ENCODE data around the gene DBNL. TPM values are rescaled to one million over a fixed set of nuclear protein-coding genes. Genes with fewer than 3 reads are reported as not detected.

Gene DBNL
- polyA plus RNA-seq, 2 of the 4 experiments (the other 2 are of a cell fraction), result 41.8 to 95.0 TPM

DNA sequence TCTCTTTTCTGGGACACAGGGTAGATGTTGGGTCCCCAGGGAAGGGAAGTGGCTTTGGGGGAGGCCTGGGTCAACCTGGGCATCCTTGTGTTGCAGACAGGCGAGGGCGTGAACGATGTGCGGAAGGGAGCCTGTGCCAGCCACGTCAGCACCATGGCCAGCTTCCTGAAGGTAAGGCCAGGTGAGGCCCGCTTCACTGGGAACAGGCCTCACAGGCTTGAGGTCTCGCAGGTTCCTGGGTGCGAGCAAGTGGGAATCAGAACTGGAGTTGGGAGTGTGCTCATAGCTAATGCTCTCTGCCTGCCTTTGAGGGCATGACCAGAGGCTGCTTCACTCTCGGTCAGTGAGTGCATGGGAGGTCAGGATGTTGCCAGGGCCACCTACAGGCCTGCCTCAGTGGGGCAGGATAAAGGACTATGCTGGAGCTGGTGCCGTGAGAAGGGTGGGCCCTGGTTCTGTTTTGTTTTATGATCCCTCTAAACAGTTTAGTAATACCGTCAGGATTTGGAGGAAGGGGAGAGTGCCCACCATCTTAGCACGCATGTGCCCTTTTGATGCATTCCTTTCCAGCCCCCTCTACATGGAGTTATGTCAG, 8.4 kb downstream of the DBNL start:
- CTCF ChIA-PET, result interaction anchor here (1.0 to 2.5 kb wide), 3 partner anchors 20 to 514 kb away, joined by 3 to 8 read pairs (median 3); no protein-coding TSS in a partner anchor
- DNase-seq (ENCODE audit: low read depth in 1 of 2, low spot score in 1 of 2) (no peak), ATAC-seq (peak; percentile 47 to 63; a peak in 4 of 6 replicates), FAIRE-seq (no peak)
- TF ChIP-seq ZFP36 (IDR thresholded peaks at IDR 0.05; ENCODE audit: borderline replicate concordance, partially characterized antibody), result no peak
- no peak for TF ChIP-seq PHF8 (IDR thresholded peaks at IDR 0.05; ENCODE audit: borderline replicate concordance, low read depth)
- no peak for TF ChIP-seq ZSCAN20 (CRISPR knock-in tag; IDR thresholded peaks at IDR 0.05)
- TF ChIP-seq ESRRA (IDR thresholded peaks at IDR 0.05; ENCODE audit: borderline replicate concordance, low read length), result no peak
- no peak for TF ChIP-seq EHF (CRISPR knock-in tag; IDR thresholded peaks at IDR 0.05)
- no peak for TF ChIP-seq ZC3H11A (IDR thresholded peaks at IDR 0.05)
- TF ChIP-seq, protein P1, sequence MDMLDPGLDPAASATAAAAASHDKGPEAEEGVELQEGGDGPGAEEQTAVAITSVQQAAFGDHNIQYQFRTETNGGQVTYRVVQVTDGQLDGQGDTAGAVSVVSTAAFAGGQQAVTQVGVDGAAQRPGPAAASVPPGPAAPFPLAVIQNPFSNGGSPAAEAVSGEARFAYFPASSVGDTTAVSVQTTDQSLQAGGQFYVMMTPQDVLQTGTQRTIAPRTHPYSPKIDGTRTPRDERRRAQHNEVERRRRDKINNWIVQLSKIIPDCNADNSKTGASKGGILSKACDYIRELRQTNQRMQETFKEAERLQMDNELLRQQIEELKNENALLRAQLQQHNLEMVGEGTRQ (IDR thresholded peaks at IDR 0.05), result no peak
- TF ChIP-seq, protein P2, sequence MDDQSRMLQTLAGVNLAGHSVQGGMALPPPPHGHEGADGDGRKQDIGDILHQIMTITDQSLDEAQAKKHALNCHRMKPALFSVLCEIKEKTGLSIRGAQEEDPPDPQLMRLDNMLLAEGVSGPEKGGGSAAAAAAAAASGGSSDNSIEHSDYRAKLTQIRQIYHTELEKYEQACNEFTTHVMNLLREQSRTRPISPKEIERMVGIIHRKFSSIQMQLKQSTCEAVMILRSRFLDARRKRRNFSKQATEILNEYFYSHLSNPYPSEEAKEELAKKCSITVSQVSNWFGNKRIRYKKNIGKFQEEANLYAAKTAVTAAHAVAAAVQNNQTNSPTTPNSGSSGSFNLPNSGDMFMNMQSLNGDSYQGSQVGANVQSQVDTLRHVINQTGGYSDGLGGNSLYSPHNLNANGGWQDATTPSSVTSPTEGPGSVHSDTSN (IDR thresholded peaks at IDR 0.05), result no peak
- no peak for TF ChIP-seq FOSB (CRISPR knock-in tag; IDR thresholded peaks at IDR 0.05)
- POLR2A ChIA-PET, result interaction anchor here (0.7 kb wide), 1 partner anchor 8 kb away, joined by 3 read pairs; the partner anchor contains the start of gene DBNL
- Histone ChIP-seq H3K4me2 (no peak overlapping the region), H3K4me1 (no peaks in the 10 kb centered on the region), H3K9me3 (no peaks in the 10 kb centered on the region), H3K4me3 (no peak overlapping the region), H3K27ac (no peak overlapping the region)
- 95% methylated on average over 12 of the region's 12 CpGs for WGBS (ENCODE audit: missing lambda C conversion rate)

DNA sequence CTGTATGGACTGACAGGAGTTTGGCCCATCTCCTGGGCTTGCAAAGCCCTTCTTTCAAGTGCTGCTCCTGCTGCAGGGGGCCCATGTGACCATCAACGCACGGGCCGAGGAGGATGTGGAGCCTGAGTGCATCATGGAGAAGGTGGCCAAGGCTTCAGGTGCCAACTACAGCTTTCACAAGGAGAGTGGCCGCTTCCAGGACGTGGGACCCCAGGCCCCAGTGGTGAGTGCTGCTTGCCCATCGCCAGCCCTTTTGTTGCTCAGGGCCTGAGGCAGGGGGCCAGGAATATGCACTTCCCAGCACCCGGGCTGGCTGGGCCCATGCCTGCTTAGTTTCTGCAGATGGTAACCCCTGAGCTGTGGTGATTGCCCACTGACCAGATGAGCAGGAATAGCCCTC, 12.2 kb downstream of the DBNL start:
- Histone ChIP-seq H3K4me2 (no peak overlapping the region), H3K27ac (no peak overlapping the region), H3K4me3 (no peak overlapping the region), H3K9me3 (no peaks in the 10 kb centered on the region), H3K4me1 (no peaks in the 10 kb centered on the region)
- TF ChIP-seq, protein P3, sequence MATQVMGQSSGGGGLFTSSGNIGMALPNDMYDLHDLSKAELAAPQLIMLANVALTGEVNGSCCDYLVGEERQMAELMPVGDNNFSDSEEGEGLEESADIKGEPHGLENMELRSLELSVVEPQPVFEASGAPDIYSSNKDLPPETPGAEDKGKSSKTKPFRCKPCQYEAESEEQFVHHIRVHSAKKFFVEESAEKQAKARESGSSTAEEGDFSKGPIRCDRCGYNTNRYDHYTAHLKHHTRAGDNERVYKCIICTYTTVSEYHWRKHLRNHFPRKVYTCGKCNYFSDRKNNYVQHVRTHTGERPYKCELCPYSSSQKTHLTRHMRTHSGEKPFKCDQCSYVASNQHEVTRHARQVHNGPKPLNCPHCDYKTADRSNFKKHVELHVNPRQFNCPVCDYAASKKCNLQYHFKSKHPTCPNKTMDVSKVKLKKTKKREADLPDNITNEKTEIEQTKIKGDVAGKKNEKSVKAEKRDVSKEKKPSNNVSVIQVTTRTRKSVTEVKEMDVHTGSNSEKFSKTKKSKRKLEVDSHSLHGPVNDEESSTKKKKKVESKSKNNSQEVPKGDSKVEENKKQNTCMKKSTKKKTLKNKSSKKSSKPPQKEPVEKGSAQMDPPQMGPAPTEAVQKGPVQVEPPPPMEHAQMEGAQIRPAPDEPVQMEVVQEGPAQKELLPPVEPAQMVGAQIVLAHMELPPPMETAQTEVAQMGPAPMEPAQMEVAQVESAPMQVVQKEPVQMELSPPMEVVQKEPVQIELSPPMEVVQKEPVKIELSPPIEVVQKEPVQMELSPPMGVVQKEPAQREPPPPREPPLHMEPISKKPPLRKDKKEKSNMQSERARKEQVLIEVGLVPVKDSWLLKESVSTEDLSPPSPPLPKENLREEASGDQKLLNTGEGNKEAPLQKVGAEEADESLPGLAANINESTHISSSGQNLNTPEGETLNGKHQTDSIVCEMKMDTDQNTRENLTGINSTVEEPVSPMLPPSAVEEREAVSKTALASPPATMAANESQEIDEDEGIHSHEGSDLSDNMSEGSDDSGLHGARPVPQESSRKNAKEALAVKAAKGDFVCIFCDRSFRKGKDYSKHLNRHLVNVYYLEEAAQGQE (IDR thresholded peaks at IDR 0.05), result no peak
- TF ChIP-seq EHF (CRISPR knock-in tag; IDR thresholded peaks at IDR 0.05) (no peak), RCOR1 (IDR thresholded peaks at IDR 0.05; ENCODE audit: low read depth, low read length) (no peak), ZC3H11A (IDR thresholded peaks at IDR 0.05) (no peak), HOXB13 (CRISPR knock-in tag; IDR thresholded peaks at IDR 0.05; ENCODE audit: low read depth) (no peak), NFE2L2 (conservative IDR thresholded peaks at IDR 0.05; ENCODE audit: low read length) (no peak), PHF8 (IDR thresholded peaks at IDR 0.05; ENCODE audit: borderline replicate concordance, low read depth) (no peak), GATA3 (IDR thresholded peaks at IDR 0.05; ENCODE audit: borderline replicate concordance) (no peak), CBX8 (IDR thresholded peaks at IDR 0.05) (no peak), NR3C1 (IDR thresholded peaks at IDR 0.05) (no peak), BHLHE40 (IDR thresholded peaks at IDR 0.05; ENCODE audit: low read depth, low read length) (no peak), RFX5 (IDR thresholded peaks at IDR 0.05) (no peak), SMC3 (IDR thresholded peaks at IDR 0.05) (no peak), TFCP2L1 (CRISPR knock-in tag; IDR thresholded peaks at IDR 0.05) (no peak), POLR2A (IDR thresholded peaks at IDR 0.05; ENCODE audit: low read length) (no peak), FOSL2 (IDR thresholded peaks at IDR 0.05) (no peak), FOSL2 (CRISPR knock-in tag; IDR thresholded peaks at IDR 0.05) (no peak), JUNB (IDR thresholded peaks at IDR 0.05) (no peak), RARB (CRISPR knock-in tag; IDR thresholded peaks at IDR 0.05) (no peak)
- TF ChIP-seq, protein P1 (IDR thresholded peaks at IDR 0.05), result no peak
- TF ChIP-seq, protein P4, sequence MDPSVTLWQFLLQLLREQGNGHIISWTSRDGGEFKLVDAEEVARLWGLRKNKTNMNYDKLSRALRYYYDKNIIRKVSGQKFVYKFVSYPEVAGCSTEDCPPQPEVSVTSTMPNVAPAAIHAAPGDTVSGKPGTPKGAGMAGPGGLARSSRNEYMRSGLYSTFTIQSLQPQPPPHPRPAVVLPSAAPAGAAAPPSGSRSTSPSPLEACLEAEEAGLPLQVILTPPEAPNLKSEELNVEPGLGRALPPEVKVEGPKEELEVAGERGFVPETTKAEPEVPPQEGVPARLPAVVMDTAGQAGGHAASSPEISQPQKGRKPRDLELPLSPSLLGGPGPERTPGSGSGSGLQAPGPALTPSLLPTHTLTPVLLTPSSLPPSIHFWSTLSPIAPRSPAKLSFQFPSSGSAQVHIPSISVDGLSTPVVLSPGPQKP (IDR thresholded peaks at IDR 0.05; ENCODE audit: low read depth, low read length), result no peak
- FAIRE-seq (no peak), ATAC-seq (no peak), DNase-seq (ENCODE audit: low read depth in 1 of 2, low spot score in 1 of 2) (no peak)
- POLR2A ChIA-PET, result no interaction called here
- 85% methylated on average over 4 of the region's 7 CpGs for WGBS (ENCODE audit: missing lambda C conversion rate)
- CTCF ChIA-PET, result no interaction called here

Data from A549 (cell line).